Vagina (tissue), 2 donors: Measurements from ENCODE around the gene YAE1.

Experiments used
- POLR2A ChIP-seq, 2 donors: fragments of 450-650 bp; IDR thresholded peaks; one replicate each; pipeline ENCODE4 v1.6.1; 2017; ENCODE audit warnings: antibody characterized with exemption in 2 of 2, mild to moderate bottlenecking in 2 of 2, moderate library complexity in 2 of 2
- POLR2AphosphoS5 ChIP-seq, 2 donors: sonication (generic); formaldehyde crosslinking; IDR thresholded peaks; one replicate each; pipeline ENCODE4 v1.9.0; 2017; ENCODE audit warnings: antibody characterized with exemption in 2 of 2, mild to moderate bottlenecking in 2 of 2, low read depth in 1 of 2; ENCODE audit not compliant: insufficient read depth in 1 of 2
- TF ChIP-seq, protein P1 (sequence below), 3 experiments: fragments of 450-650 bp in 2 of 3; fragments of 200-600 bp in 1 of 3; sonication (generic) in 1 of 3; IDR thresholded peaks; one replicate each; pipeline ENCODE4 v1.5.1; 2017 to 2019; ENCODE audit warnings: antibody characterized with exemption in 3 of 3, mild to moderate bottlenecking in 2 of 3, moderate library complexity in 2 of 3

DNA sequence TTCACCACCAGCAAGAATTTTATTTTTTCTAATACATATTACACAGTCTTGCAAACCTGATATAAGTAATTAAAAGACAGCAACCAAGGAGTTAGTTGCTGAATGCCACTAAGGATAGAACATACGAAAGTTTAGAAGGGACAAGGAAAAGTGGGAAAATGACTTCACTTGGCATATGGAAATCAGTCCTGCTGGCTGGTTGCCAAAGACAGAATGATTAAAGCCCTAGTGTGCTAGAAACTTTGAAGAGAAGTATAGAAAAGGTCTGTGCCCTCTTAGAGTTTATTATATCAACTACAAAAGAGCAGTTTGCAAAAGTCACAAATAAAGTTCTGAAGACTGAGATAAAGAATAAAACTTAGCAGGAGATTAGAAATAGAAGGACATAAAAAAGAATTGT is 5.8 kb upstream of the YAE1 start:
- TF ChIP-seq, protein P1, sequence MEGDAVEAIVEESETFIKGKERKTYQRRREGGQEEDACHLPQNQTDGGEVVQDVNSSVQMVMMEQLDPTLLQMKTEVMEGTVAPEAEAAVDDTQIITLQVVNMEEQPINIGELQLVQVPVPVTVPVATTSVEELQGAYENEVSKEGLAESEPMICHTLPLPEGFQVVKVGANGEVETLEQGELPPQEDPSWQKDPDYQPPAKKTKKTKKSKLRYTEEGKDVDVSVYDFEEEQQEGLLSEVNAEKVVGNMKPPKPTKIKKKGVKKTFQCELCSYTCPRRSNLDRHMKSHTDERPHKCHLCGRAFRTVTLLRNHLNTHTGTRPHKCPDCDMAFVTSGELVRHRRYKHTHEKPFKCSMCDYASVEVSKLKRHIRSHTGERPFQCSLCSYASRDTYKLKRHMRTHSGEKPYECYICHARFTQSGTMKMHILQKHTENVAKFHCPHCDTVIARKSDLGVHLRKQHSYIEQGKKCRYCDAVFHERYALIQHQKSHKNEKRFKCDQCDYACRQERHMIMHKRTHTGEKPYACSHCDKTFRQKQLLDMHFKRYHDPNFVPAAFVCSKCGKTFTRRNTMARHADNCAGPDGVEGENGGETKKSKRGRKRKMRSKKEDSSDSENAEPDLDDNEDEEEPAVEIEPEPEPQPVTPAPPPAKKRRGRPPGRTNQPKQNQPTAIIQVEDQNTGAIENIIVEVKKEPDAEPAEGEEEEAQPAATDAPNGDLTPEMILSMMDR (IDR thresholded peaks at IDR 0.05): no peak
- TF ChIP-seq POLR2A (IDR thresholded peaks at IDR 0.05) (no peak), POLR2AphosphoS5 (IDR thresholded peaks at IDR 0.05; ENCODE audit: insufficient read depth in 1 of 2, low read depth in 1 of 2) (no peak)
